Vagina (tissue), 2 donors: ENCODE measurements around the gene TMEM92.

Source experiments
- POLR2A ChIP-seq, 2 donors: fragments of 450-650 bp; IDR thresholded peaks; one replicate each; pipeline ENCODE4 v1.6.1; 2017; ENCODE audit warnings: antibody characterized with exemption in 2 of 2, mild to moderate bottlenecking in 2 of 2, moderate library complexity in 2 of 2
- POLR2AphosphoS5 ChIP-seq, 2 donors: sonication (generic); formaldehyde crosslinking; IDR thresholded peaks; one replicate each; pipeline ENCODE4 v1.9.0; 2017; ENCODE audit warnings: antibody characterized with exemption in 2 of 2, mild to moderate bottlenecking in 2 of 2, low read depth in 1 of 2; ENCODE audit not compliant: insufficient read depth in 1 of 2
- TF ChIP-seq, protein P1 (sequence below), 3 experiments: fragments of 450-650 bp in 2 of 3; fragments of 200-600 bp in 1 of 3; sonication (generic) in 1 of 3; IDR thresholded peaks; one replicate each; pipeline ENCODE4 v1.5.1; 2017 to 2019; ENCODE audit warnings: antibody characterized with exemption in 3 of 3, mild to moderate bottlenecking in 2 of 3, moderate library complexity in 2 of 3

DNA sequence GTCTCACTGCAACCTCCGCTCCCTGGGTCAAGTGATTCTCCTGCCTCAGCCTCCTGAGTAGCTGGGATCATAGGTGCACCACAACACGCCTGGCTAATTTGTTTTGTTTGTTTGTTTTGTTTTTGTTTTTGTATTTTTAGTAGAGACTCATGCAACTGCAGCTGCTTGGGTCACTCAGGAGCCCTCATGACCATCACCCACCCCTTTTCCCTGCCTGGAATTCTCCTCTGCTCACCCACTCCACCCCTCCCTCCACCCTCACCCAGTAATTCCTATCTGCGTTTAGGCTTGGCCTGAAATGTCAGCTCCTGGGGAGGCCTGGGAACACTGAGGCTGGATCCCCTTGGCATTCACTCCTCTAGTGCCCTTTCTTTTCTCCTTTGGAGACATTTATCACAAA lies 25.5 kb downstream of the TMEM92 start:
- TF ChIP-seq, protein P1, sequence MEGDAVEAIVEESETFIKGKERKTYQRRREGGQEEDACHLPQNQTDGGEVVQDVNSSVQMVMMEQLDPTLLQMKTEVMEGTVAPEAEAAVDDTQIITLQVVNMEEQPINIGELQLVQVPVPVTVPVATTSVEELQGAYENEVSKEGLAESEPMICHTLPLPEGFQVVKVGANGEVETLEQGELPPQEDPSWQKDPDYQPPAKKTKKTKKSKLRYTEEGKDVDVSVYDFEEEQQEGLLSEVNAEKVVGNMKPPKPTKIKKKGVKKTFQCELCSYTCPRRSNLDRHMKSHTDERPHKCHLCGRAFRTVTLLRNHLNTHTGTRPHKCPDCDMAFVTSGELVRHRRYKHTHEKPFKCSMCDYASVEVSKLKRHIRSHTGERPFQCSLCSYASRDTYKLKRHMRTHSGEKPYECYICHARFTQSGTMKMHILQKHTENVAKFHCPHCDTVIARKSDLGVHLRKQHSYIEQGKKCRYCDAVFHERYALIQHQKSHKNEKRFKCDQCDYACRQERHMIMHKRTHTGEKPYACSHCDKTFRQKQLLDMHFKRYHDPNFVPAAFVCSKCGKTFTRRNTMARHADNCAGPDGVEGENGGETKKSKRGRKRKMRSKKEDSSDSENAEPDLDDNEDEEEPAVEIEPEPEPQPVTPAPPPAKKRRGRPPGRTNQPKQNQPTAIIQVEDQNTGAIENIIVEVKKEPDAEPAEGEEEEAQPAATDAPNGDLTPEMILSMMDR (IDR thresholded peaks at IDR 0.05): no peak
- no peak for TF ChIP-seq POLR2AphosphoS5 (IDR thresholded peaks at IDR 0.05; ENCODE audit: insufficient read depth in 1 of 2, low read depth in 1 of 2)
- TF ChIP-seq POLR2A (IDR thresholded peaks at IDR 0.05): no peak
